ENCODE measurements around the gene ZDHHC13. TPM values are rescaled to one million over a fixed set of nuclear protein-coding genes. Genes with fewer than 3 reads are reported as not detected.

The ZDHHC13 gene
- total and polyA plus RNA-seq, 9 of the 15 experiments (the other 6 are each of a cell fraction or from before 2014, with no cell fraction given): 4.7 to 18.6 (median 10.0) TPM

DNA sequence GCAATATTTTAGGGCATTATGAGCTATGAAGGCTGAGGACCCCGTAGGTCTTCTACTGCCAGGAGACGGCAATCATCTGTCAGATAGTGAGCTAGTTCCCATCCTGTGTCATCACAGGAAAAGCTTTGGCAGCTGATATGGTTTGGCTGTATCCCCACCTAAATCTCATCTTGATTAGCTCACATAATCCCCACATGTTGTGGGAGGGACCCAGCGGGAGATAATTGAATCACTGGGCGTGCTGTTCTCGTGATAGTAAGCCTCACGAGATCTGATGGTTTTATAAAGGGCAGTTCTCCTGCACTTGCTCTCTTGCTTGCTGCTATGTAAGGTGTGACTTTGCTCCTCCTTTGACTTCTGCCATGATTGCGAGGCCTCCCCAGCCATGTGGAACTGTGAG lies 66.7 kb downstream of the ZDHHC13 start (continued):
- TF ChIP-seq ID3 (CRISPR knock-in tag; IDR thresholded peaks at IDR 0.05) (no peak), ID3 (tag; IDR thresholded peaks at IDR 0.05) (no peak), ZNF507 (tag; conservative IDR thresholded peaks at IDR 0.05) (no peak), FOSL1 (tag; conservative IDR thresholded peaks at IDR 0.05) (0 out of 2 replicates have a peak, but pooled peaks have one; percentile 24), KAT2B (IDR thresholded peaks at IDR 0.05; ENCODE audit: low read depth, low read length) (no peak)

DNA sequence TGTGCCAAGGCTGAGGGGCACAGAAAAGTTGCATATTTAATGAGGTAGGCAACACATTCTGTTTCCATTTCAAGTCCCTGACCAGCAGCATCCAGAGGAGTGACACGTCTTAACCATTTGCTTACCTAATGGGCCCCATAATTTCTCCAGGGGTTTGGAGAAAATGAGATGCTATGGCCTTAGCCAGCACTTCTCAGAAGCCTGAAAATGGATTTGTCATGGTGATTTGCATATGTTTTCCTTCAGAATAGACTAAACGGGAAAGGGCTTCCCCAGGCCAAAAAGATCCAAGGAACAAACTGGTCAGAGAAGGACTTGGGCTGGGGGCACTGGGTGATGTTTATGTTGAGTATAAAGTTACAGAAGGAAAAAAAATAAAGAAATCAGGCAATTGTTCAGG lies 68.1 kb downstream of the ZDHHC13 start:
- intact Hi-C loops (cut with micrococcal nuclease) (no loop called here), in situ Hi-C loops (cut with MboI) (no loop called here)
- Histone ChIP-seq H3K27ac (ENCODE audit: extremely low read depth, low read depth, low read length) (no peak overlapping the region), H3K27me3 (ENCODE audit: control insufficient read depth in 2 of 2, insufficient read depth in 2 of 2, low read length in 2 of 2) (peaks cover 4 to 31% of the 10 kb centered on the region in 2 experiments; a peak in 2 of 5 replicates), H3K36me3 (ENCODE audit: control insufficient read depth, insufficient read depth, low read length) (no peaks in the 10 kb centered on the region), H3K9me3 (replicated peaks; ENCODE audit: control insufficient read depth, insufficient read depth, low read depth, low read length) (no peaks in the 10 kb centered on the region), H4K20me1 (replicated peaks; ENCODE audit: control insufficient read depth, insufficient read depth, low read length) (no peaks in the 10 kb centered on the region), H2AFZ (ENCODE audit: low read depth, low read length) (no peak overlapping the region), H3K4me1 (replicated peaks in 1 of 2; ENCODE audit: control insufficient read depth in 2 of 2, insufficient read depth in 2 of 2, low read length in 2 of 2) (no peaks in the 10 kb centered on the region; a peak in 2 of 5 replicates), H3K9ac (ENCODE audit: insufficient read depth in 1 of 2, low read depth in 2 of 2, low read length in 2 of 2) (no peak overlapping the region), H3K4me2 (ENCODE audit: insufficient read depth, low read length) (no peak overlapping the region), H3K9me1 (ENCODE audit: control insufficient read depth, insufficient read depth, low read length) (no peaks in the 10 kb centered on the region), H3K4me3 (no peak overlapping the region), H3K79me2 (ENCODE audit: control insufficient read depth, insufficient read depth, low read length) (no peaks in the 10 kb centered on the region)
- no peak for FAIRE-seq
- no peak for TF ChIP-seq KDM2B (CRISPR knock-in tag; IDR thresholded peaks at IDR 0.05)
- BruUV-seq (replicated peaks): no TSS peak
- ATAC-seq: no peak
- ChIA-PET POLR2A (no interaction called here), CTCF (ENCODE audit: low intra/inter-chr PET ratio) (no interaction called here)
- no peak for DNase-seq (ENCODE audit: extremely low read depth in 1 of 4, low spot score in 3 of 4)
- WGBS (ENCODE audit: insufficient coverage, low coverage, missing lambda C conversion rate): 5% methylated on average over 2 of the region's 2 CpGs

Measured in K562 (cell line).